ENCODE results near the gene PHF14. TPM values are rescaled to one million over a fixed set of nuclear protein-coding genes. Genes with fewer than 3 reads are reported as not detected.

Gene PHF14
- total and polyA plus RNA-seq, 2 donors (not counting 1 experiment from before 2014, with no cell fraction given), result 9.6 to 43.7 TPM

DNA sequence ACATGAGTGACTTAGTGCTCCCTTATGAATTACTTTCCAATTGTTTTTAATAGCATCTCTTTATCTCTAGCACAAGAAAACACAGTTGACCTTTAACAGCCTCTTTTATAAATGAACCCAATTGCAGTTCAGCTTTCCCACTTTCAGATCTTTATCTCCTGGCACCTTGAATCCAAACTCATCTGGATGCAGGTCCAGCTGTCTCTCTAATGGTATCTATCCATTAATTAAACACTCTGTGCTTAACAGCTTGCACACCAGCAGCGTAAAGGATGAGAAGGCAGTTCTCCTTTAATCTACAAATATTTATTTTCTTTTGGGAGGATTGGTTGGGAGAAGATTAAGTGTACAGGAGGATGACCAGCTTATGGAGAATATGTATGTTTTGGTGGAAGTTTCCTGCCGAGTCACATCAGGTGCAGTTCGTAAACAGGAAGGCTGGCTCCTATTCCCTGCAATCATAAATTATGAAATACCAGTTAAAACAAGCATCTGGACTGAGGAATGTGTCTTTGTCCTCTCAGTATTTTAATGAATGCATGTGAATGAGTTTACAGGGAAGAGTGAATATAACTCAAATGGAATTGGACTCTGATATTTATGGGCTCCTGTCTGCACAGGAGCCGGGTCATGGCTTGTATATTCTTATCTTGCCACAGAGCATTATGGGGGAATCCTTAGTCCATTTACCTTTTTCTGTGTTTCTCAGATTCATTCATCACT, 232.7 kb downstream of the PHF14 start:
- TF ChIP-seq, protein P1, sequence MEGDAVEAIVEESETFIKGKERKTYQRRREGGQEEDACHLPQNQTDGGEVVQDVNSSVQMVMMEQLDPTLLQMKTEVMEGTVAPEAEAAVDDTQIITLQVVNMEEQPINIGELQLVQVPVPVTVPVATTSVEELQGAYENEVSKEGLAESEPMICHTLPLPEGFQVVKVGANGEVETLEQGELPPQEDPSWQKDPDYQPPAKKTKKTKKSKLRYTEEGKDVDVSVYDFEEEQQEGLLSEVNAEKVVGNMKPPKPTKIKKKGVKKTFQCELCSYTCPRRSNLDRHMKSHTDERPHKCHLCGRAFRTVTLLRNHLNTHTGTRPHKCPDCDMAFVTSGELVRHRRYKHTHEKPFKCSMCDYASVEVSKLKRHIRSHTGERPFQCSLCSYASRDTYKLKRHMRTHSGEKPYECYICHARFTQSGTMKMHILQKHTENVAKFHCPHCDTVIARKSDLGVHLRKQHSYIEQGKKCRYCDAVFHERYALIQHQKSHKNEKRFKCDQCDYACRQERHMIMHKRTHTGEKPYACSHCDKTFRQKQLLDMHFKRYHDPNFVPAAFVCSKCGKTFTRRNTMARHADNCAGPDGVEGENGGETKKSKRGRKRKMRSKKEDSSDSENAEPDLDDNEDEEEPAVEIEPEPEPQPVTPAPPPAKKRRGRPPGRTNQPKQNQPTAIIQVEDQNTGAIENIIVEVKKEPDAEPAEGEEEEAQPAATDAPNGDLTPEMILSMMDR (IDR thresholded peaks at IDR 0.05), result no peak
- TF ChIP-seq EZH2 (IDR thresholded peaks at IDR 0.05; ENCODE audit: borderline replicate concordance, insufficient read depth, low read depth, low read length, poor library complexity, severe bottlenecking), result no peak
- no peaks in the 10 kb centered on the region for H3K27me3 Mint-ChIP-seq
- Histone ChIP-seq H3K36me3 (replicated peaks in 1 of 2; ENCODE audit: control extremely low read depth in 1 of 2, control insufficient read depth in 1 of 2, extremely low read depth in 1 of 2, insufficient read depth in 2 of 2, low read length in 1 of 2) (no peaks in the 10 kb centered on the region), H4K20me1 (ENCODE audit: control insufficient read depth, insufficient read depth, low read length, poor library complexity, severe bottlenecking) (no peaks in the 10 kb centered on the region), H3K27me3 (replicated peaks in 1 of 4; ENCODE audit: control extremely low read depth in 1 of 4, control insufficient read depth in 3 of 4, insufficient read depth in 4 of 4, low read length in 3 of 4) (no peaks in the 10 kb centered on the region), H3K9me3 (ENCODE audit: control extremely low read depth in 1 of 3, control insufficient read depth in 2 of 3, insufficient read depth in 1 of 3, low read length in 2 of 3) (no peaks in the 10 kb centered on the region), H3K27ac (ENCODE audit: low read length in 2 of 2) (no peak overlapping the region), H3K4me3 (ENCODE audit: control extremely low read depth in 1 of 5, extremely low read depth in 1 of 5, insufficient read depth in 1 of 5, low read depth in 2 of 5, low read length in 4 of 5) (no peak overlapping the region), H3K4me2 (replicated peaks; ENCODE audit: low read depth, low read length, poor library complexity, severe bottlenecking) (no peak overlapping the region), H3K79me2 (ENCODE audit: control insufficient read depth, insufficient read depth, low read length) (no peaks in the 10 kb centered on the region), H3K9ac (ENCODE audit: low read length) (no peak overlapping the region), H3K4me1 (ENCODE audit: control insufficient read depth in 2 of 2, insufficient read depth in 2 of 2, low read length in 2 of 2) (no peaks in the 10 kb centered on the region), H2AFZ (ENCODE audit: insufficient read depth, low read depth, low read length, poor library complexity, severe bottlenecking) (no peak overlapping the region)
- H3K4me1 Mint-ChIP-seq, result no peaks in the 10 kb centered on the region
- no peaks in the 10 kb centered on the region for H3K9me3 Mint-ChIP-seq (ENCODE audit: insufficient read depth)
- WGBS (ENCODE audit: insufficient coverage), result no CpG with 5 or more reads among the region's 4 CpGs
- no peak overlapping the region for H3K4me3 Mint-ChIP-seq
- no peak overlapping the region for H3K27ac Mint-ChIP-seq
- DNase-seq (no peak), ATAC-seq (ENCODE audit: low read depth) (no peak)
- ChIA-PET POLR2A (no interaction called here), CTCF (interaction anchor here (1.8 kb wide), 1 partner anchor 10 kb away, joined by 4 read pairs; no protein-coding TSS in a partner anchor)
- intact Hi-C loops (cut with micrococcal nuclease), result no loop called here

DNA sequence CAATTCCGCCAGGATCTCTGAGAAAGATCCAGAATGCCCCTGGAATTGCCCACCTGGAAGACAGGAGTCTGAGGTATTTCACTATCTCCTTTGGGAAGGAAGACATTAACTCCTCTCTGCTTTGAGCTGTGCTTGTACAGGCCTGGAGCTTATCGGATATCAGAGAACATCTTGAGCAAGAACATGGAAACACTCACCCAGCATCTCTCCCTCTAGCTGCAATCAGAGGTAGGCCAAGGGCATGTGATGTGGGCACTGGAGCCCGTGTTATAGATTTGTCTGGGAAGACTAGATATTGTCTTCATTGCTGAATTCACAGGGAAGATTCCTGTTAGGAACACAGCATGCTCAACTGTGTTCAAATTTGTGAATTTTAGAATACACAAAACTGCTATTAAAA, 233.9 kb downstream of the PHF14 start:
- H4K20me1 ChIP-seq (ENCODE audit: control insufficient read depth, insufficient read depth, low read length, poor library complexity, severe bottlenecking), result no peaks in the 10 kb centered on the region
- 100% methylated on average over 1 of the region's 3 CpGs for WGBS (ENCODE audit: insufficient coverage)
- H2AFZ ChIP-seq (ENCODE audit: insufficient read depth, low read depth, low read length, poor library complexity, severe bottlenecking), result no peak overlapping the region
- Mint-ChIP-seq H3K27me3 (no peaks in the 10 kb centered on the region), H3K4me1 (peaks cover 2% of the 10 kb centered on the region), H3K9me3 (ENCODE audit: insufficient read depth) (no peaks in the 10 kb centered on the region), H3K4me3 (no peak overlapping the region), H3K27ac (no peak overlapping the region)
- DNase-seq, result no peak
- H3K36me3 ChIP-seq (replicated peaks in 1 of 2; ENCODE audit: control extremely low read depth in 1 of 2, control insufficient read depth in 1 of 2, extremely low read depth in 1 of 2, insufficient read depth in 2 of 2, low read length in 1 of 2), result no peaks in the 10 kb centered on the region
- no peaks in the 10 kb centered on the region for H3K27me3 ChIP-seq (replicated peaks in 1 of 4; ENCODE audit: control extremely low read depth in 1 of 4, control insufficient read depth in 3 of 4, insufficient read depth in 4 of 4, low read length in 3 of 4)
- H3K79me2 ChIP-seq (ENCODE audit: control insufficient read depth, insufficient read depth, low read length), result no peaks in the 10 kb centered on the region
- no peaks in the 10 kb centered on the region for H3K9me3 ChIP-seq (ENCODE audit: control extremely low read depth in 1 of 3, control insufficient read depth in 2 of 3, insufficient read depth in 1 of 3, low read length in 2 of 3)
- H3K9ac ChIP-seq (ENCODE audit: low read length), result no peak overlapping the region
- no peak overlapping the region for H3K4me2 ChIP-seq (replicated peaks; ENCODE audit: low read depth, low read length, poor library complexity, severe bottlenecking)
- H3K27ac ChIP-seq (ENCODE audit: low read length in 2 of 2), result no peak overlapping the region
- ATAC-seq (ENCODE audit: low read depth), result no peak
- intact Hi-C loops (cut with micrococcal nuclease), result no loop called here
- no peak overlapping the region for H3K4me3 ChIP-seq (ENCODE audit: control extremely low read depth in 1 of 5, extremely low read depth in 1 of 5, insufficient read depth in 1 of 5, low read depth in 2 of 5, low read length in 4 of 5)
- TF ChIP-seq, protein P1 (IDR thresholded peaks at IDR 0.05), result no peak
- CTCF ChIA-PET, result interaction anchor here (0.8 kb wide), 1 partner anchor 54 kb away, joined by 3 read pairs; no protein-coding TSS in a partner anchor
- POLR2A ChIA-PET, result no interaction called here
- no peaks in the 10 kb centered on the region for H3K4me1 ChIP-seq (ENCODE audit: control insufficient read depth in 2 of 2, insufficient read depth in 2 of 2, low read length in 2 of 2)
